ENCODE results near the gene CD164L2.
"Not testable (repeated sequence)": the region's sequence is repeated elsewhere in the genome, so short reads cannot be mapped to it uniquely, and the experiment has no call there.

The CD164L2 gene

DNA sequence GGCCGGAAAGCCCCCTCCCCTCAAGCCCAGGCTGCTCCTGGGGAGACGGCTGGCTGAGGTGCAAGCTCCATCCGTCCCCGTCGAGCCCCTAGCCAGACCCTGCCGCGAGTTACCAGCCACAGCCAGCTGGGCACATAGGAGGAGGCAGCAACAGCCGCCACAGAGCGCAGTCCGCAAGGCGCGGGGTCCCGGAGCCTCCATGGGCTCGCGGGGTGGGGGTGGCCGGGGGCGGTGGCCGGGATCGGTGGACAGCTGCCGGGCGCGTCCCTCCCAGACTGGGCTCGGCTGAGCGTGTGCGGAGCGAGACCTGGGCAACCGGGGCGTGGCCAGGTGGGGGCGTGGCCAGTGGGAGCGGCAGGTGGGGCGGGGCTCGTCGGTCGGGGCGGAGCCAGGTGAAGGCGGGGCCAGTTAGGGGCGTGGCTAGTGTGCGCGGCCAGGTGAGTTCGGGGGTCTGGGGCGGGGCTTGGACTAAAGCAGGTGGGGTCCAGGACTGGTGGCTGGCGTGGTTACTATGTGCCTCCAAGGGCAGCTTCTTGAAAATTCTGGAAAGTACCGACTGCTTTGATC lies at the start of gene CD164L2:
CD164L2 (minus strand) TSS at position 295 of the 567 bp plus-strand sequence; CDS start at position 201, 94 bp downstream.
- no peak for DNase-seq (ENCODE audit: low read depth, low spot score)

DNA sequence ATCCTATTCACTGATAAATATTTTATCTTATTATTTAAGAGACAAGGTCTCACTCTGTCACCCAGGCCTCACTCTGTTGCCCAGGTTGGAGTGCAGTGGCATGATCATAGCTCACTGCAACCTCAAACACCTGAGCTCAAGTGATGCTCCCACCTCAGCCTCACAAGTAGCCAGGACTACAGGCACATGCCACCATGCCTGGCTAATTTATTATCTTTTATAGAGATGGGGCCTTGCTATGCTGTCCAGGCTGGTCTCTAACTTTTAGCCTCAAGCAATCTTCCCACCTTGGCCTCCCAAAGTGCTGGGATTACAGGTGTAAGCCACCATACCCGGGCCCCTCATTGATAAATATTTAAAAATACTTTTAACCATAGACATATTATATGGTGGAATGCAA lies 49.6 kb upstream of the CD164L2 start:
- DNase-seq (ENCODE audit: low read depth, low spot score), result not testable (repeated sequence)

DNA sequence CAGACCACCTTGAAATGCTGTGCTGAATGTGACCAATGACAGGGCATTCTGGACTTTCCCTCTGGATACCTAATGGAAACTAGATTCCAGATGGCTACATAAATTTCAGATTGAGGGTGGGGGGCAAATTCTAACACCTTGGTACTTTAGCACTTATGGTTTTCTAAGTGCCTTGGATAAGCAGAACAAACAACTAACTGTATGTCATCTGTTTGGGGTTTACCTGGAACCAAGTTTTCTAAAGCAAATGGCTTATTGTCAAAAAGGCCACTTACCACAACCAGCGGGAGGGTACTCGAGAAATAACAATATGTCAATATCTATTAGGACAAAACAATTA lies 48.4 kb upstream of the CD164L2 start:
- no peak for DNase-seq (ENCODE audit: low read depth, low spot score)

DNA sequence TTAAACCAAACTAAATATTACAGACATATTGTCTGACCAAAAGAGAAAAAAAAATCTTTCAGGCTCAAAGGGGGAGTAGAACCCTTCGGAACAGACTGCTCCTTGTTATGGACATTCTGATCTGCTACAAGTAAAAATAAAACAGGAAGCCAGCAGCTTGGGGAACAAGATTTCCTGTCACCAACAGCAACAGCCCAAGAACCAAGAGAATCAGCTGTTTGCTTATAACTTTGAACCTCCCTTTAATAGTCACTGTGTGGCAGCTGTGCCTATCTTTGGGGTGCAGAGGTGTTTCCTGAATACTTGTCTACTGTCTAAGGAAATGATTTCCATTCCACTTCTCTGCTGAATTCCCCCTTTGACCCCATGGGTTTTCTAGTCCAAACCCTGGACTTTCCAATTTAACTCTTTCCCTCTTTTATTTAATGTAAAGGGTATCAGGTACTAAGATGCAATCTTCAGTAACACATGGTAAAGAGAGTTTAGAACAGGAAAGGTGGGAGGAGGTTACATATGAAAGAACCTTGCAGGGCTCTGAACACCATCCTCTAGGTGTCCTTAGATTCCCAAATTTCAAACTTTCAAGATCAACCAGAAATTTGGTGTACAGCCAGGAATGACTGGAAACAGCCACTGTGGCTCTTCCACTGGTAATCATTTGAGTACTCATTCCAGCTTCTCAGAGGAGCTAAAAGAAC lies 47.9 kb upstream of the CD164L2 start:
- DNase-seq (ENCODE audit: low read depth, low spot score), result no peak

DNA sequence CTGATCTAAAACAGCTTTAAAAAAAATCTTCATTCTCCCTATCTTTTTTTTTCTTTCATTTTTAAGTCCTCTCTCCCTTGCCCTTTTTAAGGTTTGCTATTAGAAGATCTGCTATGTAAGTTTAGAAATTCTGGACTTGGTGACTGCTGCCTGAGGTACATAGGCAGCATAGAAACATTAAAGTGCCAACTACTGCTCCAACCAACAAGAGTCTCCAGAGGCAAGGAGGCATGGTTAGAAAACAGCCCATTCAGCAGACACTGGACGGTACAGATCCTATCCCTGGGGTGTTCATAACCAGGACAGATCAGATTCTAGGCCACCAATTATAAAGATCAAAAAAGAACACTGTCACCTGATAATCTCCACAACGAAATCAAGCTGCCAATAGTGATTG lies 45.9 kb upstream of the CD164L2 start:
- no peak for DNase-seq (ENCODE audit: low read depth, low spot score)

DNA sequence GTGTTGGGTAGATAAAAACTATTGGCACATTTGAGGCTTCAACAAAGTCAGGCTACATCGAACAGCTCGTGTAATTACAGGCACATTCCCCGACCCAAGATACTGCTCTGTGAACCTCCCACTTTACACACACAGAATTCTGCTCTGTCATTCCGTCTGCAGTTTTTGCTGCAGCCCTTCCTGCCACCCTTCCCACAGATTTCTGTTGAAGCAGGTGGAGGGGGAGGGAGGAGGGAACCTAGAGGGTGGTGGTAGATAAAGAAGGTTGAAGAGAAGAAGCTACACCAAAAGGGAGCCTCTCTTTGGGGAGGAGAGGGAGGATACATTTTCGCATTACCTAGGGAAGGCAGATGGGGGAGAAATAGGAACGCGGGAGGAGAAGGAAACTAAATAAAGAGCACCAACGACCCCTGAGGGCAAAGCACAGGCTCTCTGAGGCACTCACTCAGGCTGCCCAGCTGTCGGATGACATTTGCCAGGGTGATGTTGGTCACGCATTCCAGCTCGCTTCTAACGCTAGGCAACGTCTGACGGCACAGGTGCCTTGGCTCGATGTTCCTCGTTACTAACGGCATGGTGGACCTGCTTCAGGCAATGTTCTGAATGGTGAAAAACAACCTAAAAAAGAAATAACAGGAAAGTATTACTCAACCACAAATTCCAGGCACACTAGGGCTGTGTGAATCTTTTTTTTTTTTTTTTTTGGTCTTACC lies 45.3 kb upstream of the CD164L2 start:
- no peak for DNase-seq (ENCODE audit: low read depth, low spot score)

DNA sequence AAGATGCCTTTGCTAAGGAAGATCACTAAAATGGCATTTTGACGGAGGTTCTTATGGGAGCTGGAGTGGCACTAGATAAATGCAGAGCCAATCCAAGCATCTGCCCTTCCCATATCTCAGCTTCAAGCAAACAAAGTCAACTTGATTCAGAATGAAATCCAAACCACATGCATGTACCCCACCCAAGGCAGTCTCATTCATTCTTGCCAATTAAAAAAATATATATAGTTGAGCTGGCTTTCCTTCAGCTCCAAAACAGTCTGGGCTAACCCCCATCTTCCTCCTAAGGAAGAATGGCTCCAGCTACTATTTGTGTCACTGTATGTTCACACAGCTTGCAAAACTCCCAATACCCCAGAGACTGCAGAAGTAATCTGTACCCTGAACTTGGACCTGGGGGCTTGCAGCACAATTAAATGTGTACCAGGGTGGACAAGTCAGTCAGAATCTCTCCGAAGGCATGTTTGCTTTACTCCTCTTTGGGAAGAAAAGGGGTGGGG lies 44.7 kb upstream of the CD164L2 start:
- no peak for DNase-seq (ENCODE audit: low read depth, low spot score)

DNA sequence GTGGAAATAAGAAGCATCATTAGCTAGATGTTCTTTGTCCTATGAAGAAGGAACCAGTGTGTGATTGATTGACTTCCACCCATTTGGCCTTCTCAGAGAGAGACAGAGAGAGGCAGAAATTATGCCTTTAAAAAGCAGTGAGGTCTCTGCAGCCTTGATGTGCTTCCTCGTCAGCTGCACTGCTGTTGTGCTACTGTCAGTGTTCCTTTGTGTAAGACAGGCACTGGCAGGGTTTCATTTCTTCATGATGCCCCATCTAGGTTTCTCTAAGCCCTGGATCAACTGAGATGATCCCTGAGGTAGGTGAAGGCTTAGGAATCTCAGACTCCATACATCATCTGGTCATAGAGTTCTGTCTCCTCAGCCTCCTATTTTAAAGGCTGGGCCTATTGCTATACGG lies 44.2 kb upstream of the CD164L2 start:
- no peak for DNase-seq (ENCODE audit: low read depth, low spot score)

DNA sequence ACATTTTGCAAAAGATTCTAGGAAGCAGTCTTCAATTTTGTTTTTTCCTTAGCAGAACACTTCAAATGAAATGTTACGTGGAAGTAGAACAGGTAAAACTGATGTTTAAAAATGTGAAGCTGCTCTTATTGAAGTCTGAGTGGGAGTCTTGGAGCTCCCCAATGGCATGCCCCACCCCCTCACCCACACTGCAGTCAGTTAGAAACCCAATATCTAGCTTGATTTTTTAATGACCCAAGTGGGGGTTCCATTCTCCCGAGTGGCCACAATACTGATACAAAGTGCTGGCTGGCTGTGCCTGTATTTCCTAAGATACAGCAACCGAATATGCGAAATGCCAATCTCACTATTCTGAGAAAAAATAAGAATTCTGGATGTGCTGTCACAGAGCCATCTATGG lies 40.6 kb upstream of the CD164L2 start:
- no peak for DNase-seq (ENCODE audit: low read depth, low spot score)

DNA sequence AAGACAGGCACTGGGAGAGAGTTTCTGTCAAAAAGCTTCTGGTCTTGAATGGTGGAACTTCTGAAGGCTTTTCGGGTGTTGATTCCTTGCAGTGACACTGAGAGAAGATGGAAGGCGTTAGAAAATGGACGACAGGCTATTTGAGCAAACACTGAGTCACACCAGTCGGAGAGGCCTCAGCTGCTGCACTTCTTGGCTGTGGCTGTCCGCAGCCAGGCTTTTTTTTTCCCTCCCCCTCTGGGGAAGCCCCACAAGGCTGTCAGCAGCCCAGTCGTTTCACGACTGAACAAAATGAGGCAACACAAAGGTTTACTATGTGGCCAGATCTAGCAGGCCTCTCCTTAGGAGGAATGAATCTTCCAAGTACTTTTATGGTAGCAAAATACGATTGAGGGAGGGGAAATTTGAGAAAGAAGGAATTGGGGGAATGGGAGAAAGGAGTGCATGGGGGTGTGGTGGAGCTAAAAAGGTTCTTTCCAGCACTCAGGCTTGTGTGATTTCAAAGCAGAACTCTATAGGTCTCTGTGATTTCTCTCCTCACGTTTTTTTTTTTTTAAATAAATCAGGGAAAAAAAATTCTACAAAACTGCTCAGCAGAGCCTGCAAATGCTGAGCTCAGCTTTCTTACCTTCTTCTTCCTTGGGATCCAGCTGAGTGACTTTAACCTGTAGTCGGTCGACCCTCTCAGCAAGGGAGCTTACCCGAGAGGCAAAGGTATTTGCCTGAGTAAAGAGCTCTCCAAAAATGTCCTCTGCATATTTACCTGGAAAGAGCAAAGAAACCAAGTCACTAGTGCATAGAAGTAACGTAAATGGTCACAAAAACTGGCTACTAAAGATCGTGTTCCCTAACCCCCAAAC lies 35.4 kb upstream of the CD164L2 start:
- no peak for DNase-seq (ENCODE audit: low read depth, low spot score)

DNA sequence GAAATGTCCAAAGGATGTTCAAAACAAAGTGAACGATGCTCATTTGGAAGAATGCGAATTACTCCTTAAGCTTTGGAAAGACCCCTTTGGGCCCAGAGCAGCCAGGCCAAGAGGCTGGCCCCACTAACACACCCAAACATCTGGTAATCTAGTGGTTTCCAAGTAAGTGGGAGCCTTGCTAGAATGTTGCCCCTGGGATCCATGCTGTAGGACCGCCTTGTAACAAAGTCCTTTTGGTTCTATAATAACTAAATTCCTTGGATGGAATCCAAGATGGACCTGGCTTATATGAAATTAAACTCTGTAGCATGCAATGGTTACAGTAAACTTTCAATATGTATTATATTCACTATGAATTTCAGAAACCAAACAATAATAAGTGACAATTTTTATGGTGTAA lies 34.6 kb upstream of the CD164L2 start:
- no peak for DNase-seq (ENCODE audit: low read depth, low spot score)

DNA sequence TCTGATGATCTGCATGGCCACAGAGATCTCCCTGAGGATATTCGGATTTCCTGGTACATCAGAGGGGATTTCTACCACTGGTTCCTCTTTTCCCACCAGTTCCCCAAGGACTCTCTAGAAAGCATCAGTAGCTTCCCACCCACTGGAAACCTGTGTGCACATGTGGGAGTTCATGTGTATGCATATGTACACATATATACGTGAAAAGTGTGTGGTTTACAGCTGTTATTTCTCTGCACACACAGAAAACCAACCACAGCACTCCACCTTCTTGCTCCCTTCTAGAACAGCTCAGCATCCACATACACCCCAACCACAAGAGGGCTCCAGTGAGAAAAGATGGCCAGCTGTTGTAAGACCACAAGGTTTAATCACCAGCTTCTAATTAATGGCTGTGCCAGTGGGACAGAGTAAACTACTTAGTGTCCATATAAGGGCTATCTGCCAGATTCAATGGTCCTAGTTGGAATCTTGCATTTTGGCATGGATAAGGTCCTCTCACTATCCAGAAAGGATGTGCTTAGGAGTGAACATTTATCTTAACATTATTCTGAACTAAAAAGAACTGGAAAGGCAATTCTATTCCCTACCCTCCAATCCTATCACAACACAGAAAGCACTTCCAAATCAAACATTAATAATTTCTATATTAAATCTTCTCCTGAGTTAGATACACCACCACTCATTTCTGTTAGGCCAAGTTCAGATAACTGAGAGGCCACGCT lies 33.4 kb upstream of the CD164L2 start:
- no peak for DNase-seq (ENCODE audit: low read depth, low spot score)

DNA sequence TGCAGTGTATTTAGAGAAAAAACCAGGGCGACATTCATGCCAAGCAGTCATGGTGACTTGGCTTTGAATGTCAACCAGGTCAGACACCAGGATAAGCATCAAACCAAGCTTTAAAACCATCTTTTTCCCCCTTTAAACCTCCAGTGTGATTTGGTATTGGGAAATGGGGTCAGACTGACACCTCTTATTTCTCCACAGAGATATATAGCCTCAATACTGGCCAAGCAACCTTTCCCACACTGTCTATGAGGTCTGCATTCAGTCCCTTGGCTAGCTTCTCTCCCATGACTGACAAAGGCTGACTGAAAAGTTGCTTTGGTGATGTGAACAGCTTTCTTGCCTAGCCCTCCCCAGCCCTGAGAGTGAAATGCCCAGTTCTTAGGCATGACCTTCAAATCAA lies 31.0 kb upstream of the CD164L2 start:
- no peak for DNase-seq (ENCODE audit: low read depth, low spot score)

DNA sequence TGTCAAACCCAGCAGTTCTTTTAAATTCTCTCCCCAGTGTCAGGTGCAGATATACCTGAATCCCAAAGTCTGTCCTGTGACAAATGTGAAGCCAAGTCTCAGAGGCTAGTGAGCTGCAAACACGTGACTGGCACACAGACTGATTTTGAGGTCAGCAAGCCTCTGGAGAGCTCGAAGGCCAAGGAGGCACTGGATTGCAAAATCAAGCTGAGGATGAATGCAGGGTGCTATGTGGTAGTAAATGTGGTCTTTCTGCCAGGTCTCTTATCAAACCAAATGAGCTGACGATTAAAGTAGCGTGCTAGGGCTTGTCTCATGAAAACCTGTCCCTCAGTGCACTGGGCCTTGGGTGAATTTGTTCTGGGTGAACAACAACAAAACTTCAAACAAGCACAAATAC lies 29.9 kb upstream of the CD164L2 start:
- no peak for DNase-seq (ENCODE audit: low read depth, low spot score)

DNA sequence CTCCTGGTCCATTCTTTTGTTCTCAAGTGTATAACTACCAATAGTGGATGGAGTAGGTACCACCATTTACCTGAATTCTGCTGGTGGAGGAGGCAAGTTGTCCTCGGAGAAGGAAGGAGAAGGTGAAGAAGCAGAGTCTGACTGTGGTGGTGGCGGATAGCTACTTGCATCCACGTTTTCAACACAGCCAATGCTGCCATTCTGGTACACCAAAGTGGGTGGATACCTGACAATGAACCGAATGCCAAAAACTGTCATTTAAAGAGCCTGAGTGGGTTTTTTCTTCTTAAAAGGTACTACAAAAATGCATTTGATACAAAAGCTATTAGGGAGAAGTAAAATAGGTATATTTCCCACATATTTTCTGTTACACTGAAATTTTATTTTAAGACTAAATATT lies 29.4 kb upstream of the CD164L2 start:
- DNase-seq (ENCODE audit: low read depth, low spot score), result no peak

DNA sequence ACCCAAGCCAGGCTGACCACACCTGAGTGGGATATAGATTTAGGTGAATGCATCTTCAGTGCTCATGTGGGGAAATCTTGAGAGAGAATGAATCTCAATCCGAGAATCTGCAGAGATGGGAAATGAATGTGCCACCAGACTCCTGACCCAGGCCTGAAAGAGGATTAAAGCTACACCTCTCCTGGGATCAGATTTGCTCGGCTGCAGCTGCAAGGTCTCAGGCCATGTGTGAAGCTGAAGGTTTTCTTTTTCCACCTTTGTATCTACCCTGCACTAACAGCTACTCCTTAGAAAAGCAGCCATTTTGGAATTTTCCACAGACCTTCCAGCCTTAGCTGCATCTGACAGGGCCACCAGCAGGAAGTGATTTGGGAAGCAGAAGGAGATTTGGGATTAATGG lies 27.6 kb upstream of the CD164L2 start:
- no peak for DNase-seq (ENCODE audit: low read depth, low spot score)

DNA sequence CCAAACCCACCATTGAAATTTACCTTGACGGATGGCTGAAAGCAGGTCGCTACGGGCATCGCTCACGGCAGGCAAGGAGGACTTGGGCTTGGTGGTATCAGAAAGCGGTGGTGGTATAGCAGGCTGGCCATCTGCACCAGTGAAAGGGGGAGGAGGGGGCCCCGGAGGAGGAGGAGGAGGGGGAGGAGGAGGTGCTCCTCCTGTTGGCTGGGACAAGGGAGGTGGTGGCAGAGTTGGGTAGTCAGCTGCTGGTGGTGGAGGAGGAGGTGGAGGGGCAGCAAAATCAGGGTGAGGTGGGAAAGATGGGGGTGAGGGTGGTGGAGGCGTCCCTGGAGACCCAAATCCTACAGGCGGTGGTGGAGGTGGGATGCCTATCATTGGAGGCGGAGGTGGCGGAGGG lies 26.5 kb upstream of the CD164L2 start:
- DNase-seq (ENCODE audit: low read depth, low spot score), result no peak

DNA sequence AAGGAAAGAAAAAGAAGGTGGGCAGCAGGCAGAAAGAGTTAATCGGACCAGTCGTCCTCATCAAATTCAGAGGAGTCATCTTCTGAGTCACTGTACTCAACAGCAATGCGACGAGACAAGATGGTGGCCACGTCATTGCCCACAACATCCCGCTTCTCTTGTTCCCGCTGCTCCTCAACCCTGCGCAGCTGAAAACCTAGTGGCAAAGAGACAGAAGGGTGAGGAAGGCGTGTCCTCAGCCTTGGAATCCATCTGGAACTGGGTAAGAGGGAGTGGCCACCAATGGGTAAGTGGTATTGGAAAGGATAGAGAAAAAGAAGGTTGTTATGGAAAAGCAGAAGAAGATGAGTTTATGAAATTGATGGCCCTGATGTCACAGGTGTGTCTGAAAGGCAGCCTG lies 25.0 kb upstream of the CD164L2 start:
- no peak for DNase-seq (ENCODE audit: low read depth, low spot score)

DNA sequence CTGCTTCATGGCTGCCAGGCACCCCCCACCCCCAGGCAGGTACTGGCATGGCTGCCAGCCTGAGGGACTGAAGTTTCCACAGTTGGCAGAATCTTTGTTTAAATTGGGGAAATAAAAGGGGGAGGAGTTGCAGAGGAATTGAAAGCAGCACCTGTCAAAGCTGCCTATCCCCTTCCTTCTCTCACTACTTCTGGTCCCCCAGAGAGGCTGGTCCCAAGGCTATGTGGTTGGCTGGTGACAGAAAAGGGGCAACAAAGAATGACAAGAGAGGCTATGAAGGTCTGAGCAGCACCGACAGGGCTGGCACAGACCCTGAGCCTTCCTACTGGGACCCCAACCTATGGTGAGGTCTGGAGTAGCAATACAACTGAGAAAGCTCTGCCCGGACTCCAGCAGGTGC lies 23.7 kb upstream of the CD164L2 start:
- DNase-seq (ENCODE audit: low read depth, low spot score), result not testable (repeated sequence)

DNA sequence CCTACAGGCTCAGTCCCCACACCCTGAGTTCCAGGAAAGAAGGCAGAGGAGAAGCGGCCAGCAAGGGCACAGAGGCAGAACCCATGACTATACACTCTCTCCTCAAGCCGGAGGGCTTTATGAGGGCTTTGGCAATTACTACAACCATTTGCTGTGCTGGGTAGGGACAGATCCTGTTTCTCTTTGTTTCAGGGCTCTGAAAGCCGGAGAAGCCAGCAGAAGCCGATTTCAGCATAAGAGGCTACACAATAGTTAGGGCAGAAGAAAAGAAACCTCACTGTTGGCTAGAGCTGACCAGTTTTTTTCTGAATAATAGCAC lies 23.2 kb upstream of the CD164L2 start:
- no peak for DNase-seq (ENCODE audit: low read depth, low spot score)

DNA sequence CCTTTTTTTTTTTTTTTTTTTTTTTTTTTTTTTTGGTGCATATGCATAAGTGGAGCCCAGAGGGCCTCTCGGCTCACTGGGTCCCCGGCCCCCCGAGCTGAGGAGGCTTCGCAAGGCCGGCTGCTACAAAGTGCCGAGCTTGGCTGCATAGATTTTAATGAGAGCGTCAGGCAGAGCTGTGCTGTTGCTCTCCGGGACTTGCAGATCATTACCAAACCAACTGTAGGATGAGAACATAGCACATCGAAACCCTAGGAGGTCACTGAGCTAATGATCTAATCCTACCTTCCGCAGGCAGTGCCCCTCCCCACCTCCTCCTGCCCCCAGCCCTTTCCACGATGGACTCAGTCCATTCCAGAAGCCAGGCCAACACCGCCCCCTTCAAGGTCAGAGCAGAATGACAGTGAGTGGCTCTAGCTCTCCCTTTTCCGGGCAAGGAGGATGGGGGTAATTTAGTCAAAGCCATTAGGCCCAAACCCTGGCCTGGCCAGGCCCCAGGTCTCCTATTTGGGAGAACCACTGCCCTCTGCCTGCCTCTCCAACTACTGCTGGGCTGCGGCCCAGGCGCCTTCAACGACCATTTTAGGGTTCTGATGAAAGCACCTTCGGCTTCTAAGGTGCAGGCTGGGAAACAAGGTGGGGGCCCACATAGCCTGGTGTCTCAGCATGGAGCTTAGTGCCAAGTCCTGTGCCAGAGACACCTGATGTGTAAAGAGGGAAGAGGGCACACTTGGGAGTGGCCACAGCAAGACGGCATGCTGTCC lies 22.6 kb upstream of the CD164L2 start:
- not testable (repeated sequence) for DNase-seq (ENCODE audit: low read depth, low spot score)
